Calu3 (cell line): ENCODE measurements around the gene IFT57. TPM values are rescaled to one million over a fixed set of nuclear protein-coding genes. Genes with fewer than 3 reads are reported as not detected.

Experiments used
- BruUV-seq: library from RNA; stranded (reverse); fragments of 400-500 nt; replicated peaks from 2 replicates; lab custom pipeline; 2021; lab: Mats Ljungman, UMichigan
- CTCF ChIA-PET: fragments of 300-600 bp; sonication (Branson Sonifier 250); formaldehyde crosslinking; loops from one replicate; lab custom pipeline; 2022; ENCODE audit warnings: antibody characterized with exemption; lab: Charles Lee
- DNase-seq: peaks from one replicate; pipeline ENCODE4 v3.0.0; 2022
- H3K27ac Mint-ChIP-seq: one replicate; pipeline ENCODE4 v1.8.0; 2022; ENCODE audit warnings: mixed read lengths; ENCODE audit not compliant: unreplicated experiment
- H3K27me3 Mint-ChIP-seq: one replicate; pipeline ENCODE4 v1.8.0; 2022; ENCODE audit warnings: mixed read lengths; ENCODE audit not compliant: unreplicated experiment
- H3K36me3 Mint-ChIP-seq: one replicate; pipeline ENCODE4 v1.8.0; 2022; ENCODE audit warnings: mild to moderate bottlenecking, moderate library complexity, mixed read lengths; ENCODE audit not compliant: insufficient read depth, unreplicated experiment
- H3K4me1 Mint-ChIP-seq: one replicate; pipeline ENCODE4 v1.8.0; 2022; ENCODE audit warnings: mild to moderate bottlenecking, low read depth, mixed read lengths; ENCODE audit not compliant: unreplicated experiment
- H3K4me3 Mint-ChIP-seq: one replicate; pipeline ENCODE4 v1.8.0; 2022; ENCODE audit warnings: mild to moderate bottlenecking, low read depth, moderate library complexity, mixed read lengths; ENCODE audit not compliant: unreplicated experiment
- H3K9me3 Mint-ChIP-seq: one replicate; pipeline ENCODE4 v1.8.0; 2022; ENCODE audit warnings: low read depth, mixed read lengths; ENCODE audit not compliant: unreplicated experiment
- CTCF ChIP-seq: fragments of 200-600 bp; IDR thresholded peaks from one replicate; pipeline ENCODE4 v1.8.0; 2022; ENCODE audit warnings: antibody characterized with exemption; ENCODE audit not compliant: unreplicated experiment
- intact Hi-C: fragments of 100-400 bp; cut with micrococcal nuclease; formaldehyde crosslinking; loops from one replicate; pipeline ENCODE4 v1.10.0; 2022; ENCODE audit not compliant: unreplicated experiment
- total RNA-seq: library from RNA; stranded (reverse); gene quantifications from 2 replicates; pipeline ENCODE4 v1.2.3, GENCODE V29; 2022

Gene IFT57
- total RNA-seq, 1 experiment from 2014 or later, result 35.4 TPM

GRCh38 chr3:108171106-108171505 is 51.1 kb downstream of the IFT57 start:
- intact Hi-C loops, result no loop called here
- no TSS peak for BruUV-seq
- CTCF ChIA-PET, result interaction anchor here (0.6 kb wide), 1 partner anchor 10 kb away, joined by 3 read pairs; no protein-coding TSS in a partner anchor
- Mint-ChIP-seq H3K4me1 (no peaks in the 10 kb centered on the region), H3K9me3 (no peaks in the 10 kb centered on the region), H3K4me3 (no peak overlapping the region), H3K27me3 (no peaks in the 10 kb centered on the region), H3K27ac (no peak overlapping the region), H3K36me3 (no peaks in the 10 kb centered on the region)
- TF ChIP-seq CTCF, result no peak
- DNase-seq, result no peak

- H3K4me3 Mint-ChIP-seq, result no peak overlapping the region
- no peak overlapping the region for H3K27ac Mint-ChIP-seq
- intact Hi-C loops, result no loop called here
- no peak for DNase-seq
- H3K36me3 Mint-ChIP-seq, result no peaks in the 10 kb centered on the region
- no peaks in the 10 kb centered on the region for H3K27me3 Mint-ChIP-seq
- peaks cover 13% of the 10 kb centered on the region for H3K4me1 Mint-ChIP-seq
- CTCF ChIA-PET, result no interaction called here
- no peak for TF ChIP-seq CTCF
- BruUV-seq, result no TSS peak
- no peaks in the 10 kb centered on the region for H3K9me3 Mint-ChIP-seq
Observed at GRCh38 chr3:108164391-108164790, 57.8 kb downstream of the IFT57 start.

- Mint-ChIP-seq H3K4me3 (no peak overlapping the region), H3K36me3 (no peaks in the 10 kb centered on the region), H3K27me3 (no peaks in the 10 kb centered on the region), H3K4me1 (peaks cover 14% of the 10 kb centered on the region), H3K9me3 (no peaks in the 10 kb centered on the region), H3K27ac (peak overlapping the region; percentile 54)
- BruUV-seq, result no TSS peak
- CTCF ChIA-PET, result no interaction called here
- DNase-seq, result no peak
- intact Hi-C loops, result no loop called here
- no peak for TF ChIP-seq CTCF
Observed at GRCh38 chr3:108159865-108160264, 62.4 kb downstream of the IFT57 start.

- BruUV-seq, result no TSS peak
- intact Hi-C loops, result no loop called here
- no peak for TF ChIP-seq CTCF
- no peaks in the 10 kb centered on the region for H3K9me3 Mint-ChIP-seq
- CTCF ChIA-PET, result no interaction called here
- no peak overlapping the region for H3K27ac Mint-ChIP-seq
- no peaks in the 10 kb centered on the region for H3K27me3 Mint-ChIP-seq
- H3K4me1 Mint-ChIP-seq, result peaks cover 22% of the 10 kb centered on the region
- DNase-seq, result no peak
- no peak overlapping the region for H3K4me3 Mint-ChIP-seq
- peaks cover 2% of the 10 kb centered on the region for H3K36me3 Mint-ChIP-seq
Observed at GRCh38 chr3:108159105-108159504, 63.1 kb downstream of the IFT57 start.
